ENCODE measurements around the gene GAGE12J. TPM values are rescaled to one million over a fixed set of nuclear protein-coding genes. Genes with fewer than 3 reads are reported as not detected.
"Not testable (repeated sequence)": the region's sequence is repeated elsewhere in the genome, so short reads cannot be mapped to it uniquely, and the experiment has no call there.

Gene GAGE12J
- total RNA-seq, 1 experiment from 2014 or later: not detected

GRCh38 chrX:49323735-49324134 is 1.9 kb downstream of the GAGE12J start:
- not testable (repeated sequence) for H3T11ph ChIP-seq (ENCODE audit: low read length); H3K27me3 ChIP-seq (ENCODE audit: insufficient read depth, low read length); H3K9ac ChIP-seq (ENCODE audit: extremely low read depth, insufficient read length, low read length); H3K79me1 ChIP-seq (ENCODE audit: insufficient read depth, low read depth, low read length, poor library complexity, severe bottlenecking); H4K20me1 ChIP-seq (ENCODE audit: control insufficient read depth, insufficient read depth, insufficient read length); H2BK120ac ChIP-seq (ENCODE audit: low read depth, low read length, poor library complexity, severe bottlenecking); H3K9me3 Mint-ChIP-seq; H3K18ac ChIP-seq (ENCODE audit: insufficient read length, low read depth, low read length); H3K27me3 Mint-ChIP-seq (ENCODE audit: low read depth); H3K23ac ChIP-seq (ENCODE audit: insufficient read length, low read depth, low read length); H2AK5ac ChIP-seq (ENCODE audit: insufficient read length, low read length); DNase-seq; H3K27ac ChIP-seq (ENCODE audit: insufficient read length, low read depth, low read length); H3K14ac ChIP-seq (ENCODE audit: insufficient read depth, low read length); H4K5ac ChIP-seq (ENCODE audit: insufficient read length, low read depth, low read length); H3K4me1 ChIP-seq (ENCODE audit: insufficient read depth, low read length); H2BK15ac ChIP-seq (ENCODE audit: low read depth, low read length); H3K4me1 Mint-ChIP-seq; H2BK20ac ChIP-seq (ENCODE audit: low read depth, low read length, poor library complexity, severe bottlenecking); H2AFZ ChIP-seq (ENCODE audit: low read length); H2BK12ac ChIP-seq (ENCODE audit: insufficient read length, low read depth, low read length); H4K8ac ChIP-seq (replicated peaks; ENCODE audit: insufficient read length, low read depth, low read length); H3K4me3 Mint-ChIP-seq; H4K91ac ChIP-seq (ENCODE audit: insufficient read length, low read depth, low read length); H3K56ac ChIP-seq (ENCODE audit: insufficient read length, low read depth, low read length); H3K4ac ChIP-seq (ENCODE audit: low read depth, low read length); H3K27ac Mint-ChIP-seq; H3K4me2 ChIP-seq (ENCODE audit: insufficient read depth, insufficient read length, low read length); H3K36me3 Mint-ChIP-seq (ENCODE audit: insufficient read depth in 1 of 3, low read depth in 3 of 3); H3K79me2 ChIP-seq (ENCODE audit: insufficient read depth, low read length); H2BK5ac ChIP-seq (ENCODE audit: insufficient read length, low read length); H3K9me3 ChIP-seq (ENCODE audit: control insufficient read depth, low read depth, low read length); H3K23me2 ChIP-seq (ENCODE audit: insufficient read length, low read depth, low read length, poor library complexity, severe bottlenecking)
- WGBS (ENCODE audit: extremely low coverage, insufficient read length, low lambda C conversion rate): no CpG with 5 or more reads among the region's 7 CpGs

DNA sequence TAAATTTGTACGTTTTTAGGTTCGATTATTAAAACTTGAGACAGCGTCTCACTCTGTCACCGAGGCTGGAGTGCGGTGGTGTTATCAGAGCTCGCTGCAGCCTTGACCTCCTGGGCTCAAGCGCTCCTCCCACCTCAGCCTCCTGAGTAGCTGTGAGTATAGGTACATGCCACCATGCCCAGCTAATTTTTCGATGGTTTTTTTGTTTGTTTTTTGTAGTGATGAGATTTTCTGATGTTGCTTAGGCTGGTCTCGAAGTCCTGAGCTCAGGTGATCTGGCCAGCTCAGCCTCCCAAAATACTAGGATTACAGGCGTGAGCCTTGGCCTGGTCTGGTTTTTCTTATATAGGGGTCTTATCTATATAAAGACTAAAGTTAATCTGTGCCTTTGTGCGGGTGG is 8.6 kb downstream of the GAGE12J start:
- H3K27me3 ChIP-seq (ENCODE audit: insufficient read depth, low read length); H3K79me1 ChIP-seq (ENCODE audit: insufficient read depth, low read depth, low read length, poor library complexity, severe bottlenecking); H3K27ac ChIP-seq (ENCODE audit: insufficient read length, low read depth, low read length); H3K23ac ChIP-seq (ENCODE audit: insufficient read length, low read depth, low read length); H3K27ac Mint-ChIP-seq; H3K9me3 Mint-ChIP-seq; H3K4me1 ChIP-seq (ENCODE audit: insufficient read depth, low read length); H3K9ac ChIP-seq (ENCODE audit: extremely low read depth, insufficient read length, low read length); H3K79me2 ChIP-seq (ENCODE audit: insufficient read depth, low read length); H3K18ac ChIP-seq (ENCODE audit: insufficient read length, low read depth, low read length); H3K4me2 ChIP-seq (ENCODE audit: insufficient read depth, insufficient read length, low read length); H3K4ac ChIP-seq (ENCODE audit: low read depth, low read length); H2BK15ac ChIP-seq (ENCODE audit: low read depth, low read length); H3K4me3 Mint-ChIP-seq; DNase-seq; H3K36me3 Mint-ChIP-seq (ENCODE audit: insufficient read depth in 1 of 3, low read depth in 3 of 3); H3K9me3 ChIP-seq (ENCODE audit: control insufficient read depth, low read depth, low read length); H4K5ac ChIP-seq (ENCODE audit: insufficient read length, low read depth, low read length); H3K27me3 Mint-ChIP-seq (ENCODE audit: low read depth); H3K56ac ChIP-seq (ENCODE audit: insufficient read length, low read depth, low read length); H4K91ac ChIP-seq (ENCODE audit: insufficient read length, low read depth, low read length); H2BK5ac ChIP-seq (ENCODE audit: insufficient read length, low read length); H4K20me1 ChIP-seq (ENCODE audit: control insufficient read depth, insufficient read depth, insufficient read length); H3K23me2 ChIP-seq (ENCODE audit: insufficient read length, low read depth, low read length, poor library complexity, severe bottlenecking); H2AFZ ChIP-seq (ENCODE audit: low read length); H3T11ph ChIP-seq (ENCODE audit: low read length); H4K8ac ChIP-seq (replicated peaks; ENCODE audit: insufficient read length, low read depth, low read length); H3K4me1 Mint-ChIP-seq; H2BK20ac ChIP-seq (ENCODE audit: low read depth, low read length, poor library complexity, severe bottlenecking); H3K14ac ChIP-seq (ENCODE audit: insufficient read depth, low read length); H2BK120ac ChIP-seq (ENCODE audit: low read depth, low read length, poor library complexity, severe bottlenecking); H2BK12ac ChIP-seq (ENCODE audit: insufficient read length, low read depth, low read length); H2AK5ac ChIP-seq (ENCODE audit: insufficient read length, low read length): not testable (repeated sequence)
- no CpG with 5 or more reads among the region's 11 CpGs for WGBS (ENCODE audit: extremely low coverage, insufficient read length, low lambda C conversion rate)
